Measurements from ENCODE around the gene PERCC1.

DNA sequence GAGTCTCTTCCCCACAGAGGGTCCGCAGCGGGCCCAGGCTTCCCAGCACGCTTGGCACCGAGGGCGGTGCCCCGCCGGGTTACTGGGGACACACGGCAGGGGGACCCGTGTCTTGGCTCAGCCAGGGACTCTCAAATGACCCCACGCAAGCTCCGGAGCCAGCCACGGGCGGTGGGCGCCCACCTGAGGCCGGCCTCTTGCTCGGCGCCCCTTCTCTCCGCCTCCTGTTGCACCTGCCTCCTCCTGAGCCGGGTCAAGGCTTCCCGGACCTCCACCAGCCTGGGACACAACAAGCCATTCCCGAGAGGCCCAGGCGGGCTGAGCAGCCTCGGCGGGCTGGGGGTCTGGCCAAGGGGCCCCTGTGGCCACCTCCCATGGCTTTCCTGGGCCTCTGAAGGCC, 11.8 kb downstream of the PERCC1 start:
- TF ChIP-seq, protein P1, sequence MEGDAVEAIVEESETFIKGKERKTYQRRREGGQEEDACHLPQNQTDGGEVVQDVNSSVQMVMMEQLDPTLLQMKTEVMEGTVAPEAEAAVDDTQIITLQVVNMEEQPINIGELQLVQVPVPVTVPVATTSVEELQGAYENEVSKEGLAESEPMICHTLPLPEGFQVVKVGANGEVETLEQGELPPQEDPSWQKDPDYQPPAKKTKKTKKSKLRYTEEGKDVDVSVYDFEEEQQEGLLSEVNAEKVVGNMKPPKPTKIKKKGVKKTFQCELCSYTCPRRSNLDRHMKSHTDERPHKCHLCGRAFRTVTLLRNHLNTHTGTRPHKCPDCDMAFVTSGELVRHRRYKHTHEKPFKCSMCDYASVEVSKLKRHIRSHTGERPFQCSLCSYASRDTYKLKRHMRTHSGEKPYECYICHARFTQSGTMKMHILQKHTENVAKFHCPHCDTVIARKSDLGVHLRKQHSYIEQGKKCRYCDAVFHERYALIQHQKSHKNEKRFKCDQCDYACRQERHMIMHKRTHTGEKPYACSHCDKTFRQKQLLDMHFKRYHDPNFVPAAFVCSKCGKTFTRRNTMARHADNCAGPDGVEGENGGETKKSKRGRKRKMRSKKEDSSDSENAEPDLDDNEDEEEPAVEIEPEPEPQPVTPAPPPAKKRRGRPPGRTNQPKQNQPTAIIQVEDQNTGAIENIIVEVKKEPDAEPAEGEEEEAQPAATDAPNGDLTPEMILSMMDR (IDR thresholded peaks at IDR 0.05; ENCODE audit: low read depth, low read length, poor library complexity, severe bottlenecking) = no peak
- no peak for TF ChIP-seq EZH2phosphoT487 (IDR thresholded peaks at IDR 0.05; ENCODE audit: borderline replicate concordance, low read length)
